Kidney epithelial cell (primary cell): ENCODE data around the gene PANK4. TPM values are rescaled to one million over a fixed set of nuclear protein-coding genes. Genes with fewer than 3 reads are reported as not detected.

ENCODE experiments used
- DNase-seq: peaks from one replicate; pipeline ENCODE4 v3.0.0-alpha.2; 2010; ENCODE audit warnings: low read depth
- H3K27me3 ChIP-seq: 2 replicates; pipeline ENCODE4 v1.6.0; 2011; ENCODE audit warnings: low read length; ENCODE audit not compliant: control insufficient read depth, insufficient read depth
- H3K36me3 ChIP-seq: 2 replicates; pipeline ENCODE4 v1.5.1; 2011; ENCODE audit warnings: low read length; ENCODE audit not compliant: control insufficient read depth, insufficient read depth
- H3K4me3 ChIP-seq: 2 replicates; pipeline ENCODE4 v1.5.1; 2011; ENCODE audit warnings: low read depth, mild to moderate bottlenecking, control low read depth, low read length
- total RNA-seq: library from RNA; depleted of rRNA; stranded (reverse); fragments of >200 nt; gene quantifications from 2 replicates; pipeline ENCODE4 v1.2.3, GENCODE V29; 2015
- TF ChIP-seq, protein P1 (sequence below): IDR thresholded peaks from 2 replicates; pipeline ENCODE4 v1.5.1; 2011; ENCODE audit warnings: mild to moderate bottlenecking, moderate library complexity, low read length, control low read depth, inconsistent platforms; ENCODE audit not compliant: insufficient read depth, poor library complexity, severe bottlenecking

PANK4 gene
- total RNA-seq, 1 donor from 2014 or later: 28.9 TPM

- H3K4me3 ChIP-seq: no peak overlapping the region
- TF ChIP-seq, protein P1, sequence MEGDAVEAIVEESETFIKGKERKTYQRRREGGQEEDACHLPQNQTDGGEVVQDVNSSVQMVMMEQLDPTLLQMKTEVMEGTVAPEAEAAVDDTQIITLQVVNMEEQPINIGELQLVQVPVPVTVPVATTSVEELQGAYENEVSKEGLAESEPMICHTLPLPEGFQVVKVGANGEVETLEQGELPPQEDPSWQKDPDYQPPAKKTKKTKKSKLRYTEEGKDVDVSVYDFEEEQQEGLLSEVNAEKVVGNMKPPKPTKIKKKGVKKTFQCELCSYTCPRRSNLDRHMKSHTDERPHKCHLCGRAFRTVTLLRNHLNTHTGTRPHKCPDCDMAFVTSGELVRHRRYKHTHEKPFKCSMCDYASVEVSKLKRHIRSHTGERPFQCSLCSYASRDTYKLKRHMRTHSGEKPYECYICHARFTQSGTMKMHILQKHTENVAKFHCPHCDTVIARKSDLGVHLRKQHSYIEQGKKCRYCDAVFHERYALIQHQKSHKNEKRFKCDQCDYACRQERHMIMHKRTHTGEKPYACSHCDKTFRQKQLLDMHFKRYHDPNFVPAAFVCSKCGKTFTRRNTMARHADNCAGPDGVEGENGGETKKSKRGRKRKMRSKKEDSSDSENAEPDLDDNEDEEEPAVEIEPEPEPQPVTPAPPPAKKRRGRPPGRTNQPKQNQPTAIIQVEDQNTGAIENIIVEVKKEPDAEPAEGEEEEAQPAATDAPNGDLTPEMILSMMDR: no peak
- H3K36me3 ChIP-seq: no peaks in the 10 kb centered on the region
- no peak for DNase-seq
- peaks cover 10% of the 10 kb centered on the region for H3K27me3 ChIP-seq
These were observed 37.8 kb upstream of the PANK4 start for GRCh38 chr1:2564006-2564814.

DNA sequence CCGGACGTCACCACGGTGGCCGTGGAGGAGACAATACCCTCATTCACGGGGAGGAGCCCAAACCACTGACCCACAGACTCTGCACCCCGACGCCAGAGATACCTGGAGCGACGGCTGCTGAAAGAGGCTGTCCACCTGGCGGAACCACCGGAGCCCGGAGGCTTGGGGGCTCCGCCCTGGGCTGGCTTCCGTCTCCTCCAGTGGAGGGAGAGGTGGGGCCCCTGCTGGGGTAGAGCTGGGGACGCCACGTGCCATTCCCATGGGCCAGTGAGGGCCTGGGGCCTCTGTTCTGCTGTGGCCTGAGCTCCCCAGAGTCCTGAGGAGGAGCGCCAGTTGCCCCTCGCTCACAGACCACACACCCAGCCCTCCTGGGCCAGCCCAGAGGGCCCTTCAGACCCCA, 36.8 kb upstream of the PANK4 start:
- no peak for DNase-seq
- H3K27me3 ChIP-seq: peaks cover 6% of the 10 kb centered on the region
- no peaks in the 10 kb centered on the region for H3K36me3 ChIP-seq
- TF ChIP-seq, protein P1: no peak
- H3K4me3 ChIP-seq: no peak overlapping the region

GRCh38 chr1:2561898-2562895, 35.8 kb upstream of the PANK4 start:
- TF ChIP-seq, protein P1: peak; percentile 25
- Histone ChIP-seq H3K27me3 (peaks cover 6% of the 10 kb centered on the region), H3K36me3 (no peaks in the 10 kb centered on the region), H3K4me3 (no peak overlapping the region)
- DNase-seq: no peak

DNA sequence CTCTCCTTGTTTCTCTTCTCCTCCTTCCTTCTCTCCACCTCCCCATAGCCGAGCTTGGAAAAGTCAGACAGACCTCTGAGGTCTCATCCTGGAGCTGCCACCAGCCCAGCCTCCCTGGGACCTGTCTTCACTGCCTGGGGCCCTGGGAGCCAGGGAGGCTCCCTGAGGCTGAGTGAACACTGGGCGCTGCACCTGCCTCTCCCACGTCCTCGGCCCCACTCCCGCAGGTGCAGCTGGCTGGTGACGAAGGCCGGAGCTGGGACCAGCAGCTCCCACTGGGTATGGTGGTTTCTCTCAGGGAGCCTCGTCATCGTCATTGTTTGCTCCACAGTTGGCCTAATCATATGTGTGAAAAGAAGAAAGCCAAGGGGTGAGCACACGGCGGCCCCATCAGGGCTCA, 35.0 kb upstream of the PANK4 start:
- TF ChIP-seq, protein P1: no peak
- Histone ChIP-seq H3K4me3 (no peak overlapping the region), H3K27me3 (peaks cover 6% of the 10 kb centered on the region), H3K36me3 (no peaks in the 10 kb centered on the region)
- no peak for DNase-seq

- DNase-seq: no peak
- H3K36me3 ChIP-seq: no peaks in the 10 kb centered on the region
- TF ChIP-seq, protein P1: no peak
These were observed 34.1 kb upstream of the PANK4 start for GRCh38 chr1:2560299-2561073.

More at GRCh38 chr1:2560299-2561073, 34.1 kb upstream of the PANK4 start:
- Histone ChIP-seq H3K27me3 (peaks cover 7% of the 10 kb centered on the region), H3K4me3 (no peak overlapping the region)
